Naive B cell (primary cell): Measurements from ENCODE around the gene RAD52. TPM values are rescaled to one million over a fixed set of nuclear protein-coding genes. Genes with fewer than 3 reads are reported as not detected.
A peak's percentile ranks its signal among the peaks of the same experiment; 100 is the strongest.

Source experiments
- ATAC-seq, 2 donors: fragments of 150-1000 bp; cut with Tn5 transposase; 2 replicates each; pipeline ENCODE4 v1.10.0; 2021; ENCODE audit warnings: low read depth in 2 of 2, mild to moderate bottlenecking in 2 of 2, moderate library complexity in 2 of 2
- DNase-seq: peaks from one replicate; pipeline ENCODE4 v3.0.0; 2022
- H3K27ac Mint-ChIP-seq, 6 donors: one replicate each; pipeline ENCODE4 v1.8.0; 2020 to 2022; ENCODE audit warnings: mild to moderate bottlenecking in 6 of 6, mixed read lengths in 6 of 6, moderate library complexity in 5 of 6, inconsistent platforms in 2 of 6
- H3K27me3 Mint-ChIP-seq, 3 donors: one replicate each; pipeline ENCODE4 v1.8.0; 2021 to 2022; ENCODE audit warnings: mixed read lengths in 3 of 3, mild to moderate bottlenecking in 1 of 3
- H3K36me3 Mint-ChIP-seq, 2 donors: one replicate each; pipeline ENCODE4 v1.8.0; 2020 to 2022; ENCODE audit warnings: mixed read lengths in 2 of 2, inconsistent platforms in 1 of 2, mild to moderate bottlenecking in 1 of 2
- H3K4me1 Mint-ChIP-seq, 3 donors: one replicate each; pipeline ENCODE4 v1.8.0; 2020 to 2022; ENCODE audit warnings: mixed read lengths in 3 of 3, inconsistent platforms in 1 of 3, mild to moderate bottlenecking in 1 of 3, moderate library complexity in 1 of 3
- H3K4me3 Mint-ChIP-seq, 8 donors: one replicate each; pipeline ENCODE4 v1.8.0; 2020 to 2022; ENCODE audit warnings: mild to moderate bottlenecking in 8 of 8, mixed read lengths in 8 of 8, moderate library complexity in 8 of 8, inconsistent platforms in 2 of 8
- H3K9me3 Mint-ChIP-seq, 7 donors: one replicate each; pipeline ENCODE4 v1.8.0; 2020 to 2022; ENCODE audit warnings: mixed read lengths in 7 of 7, mild to moderate bottlenecking in 5 of 7, inconsistent platforms in 2 of 7, moderate library complexity in 1 of 7
- polyA plus RNA-seq, 6 donors: library from polyadenylated mRNA; unstranded; fragments of 300-500 nt; fragmentation: Illumina TruSeq; gene quantifications; one replicate each; pipeline ENCODE4 v1.2.3, GENCODE V29; 2021; ENCODE audit warnings: low read depth in 6 of 6

RAD52 gene
- polyA plus RNA-seq, 6 donors from 2014 or later: 0.09 to 13.3 (median 3.0) TPM

DNA sequence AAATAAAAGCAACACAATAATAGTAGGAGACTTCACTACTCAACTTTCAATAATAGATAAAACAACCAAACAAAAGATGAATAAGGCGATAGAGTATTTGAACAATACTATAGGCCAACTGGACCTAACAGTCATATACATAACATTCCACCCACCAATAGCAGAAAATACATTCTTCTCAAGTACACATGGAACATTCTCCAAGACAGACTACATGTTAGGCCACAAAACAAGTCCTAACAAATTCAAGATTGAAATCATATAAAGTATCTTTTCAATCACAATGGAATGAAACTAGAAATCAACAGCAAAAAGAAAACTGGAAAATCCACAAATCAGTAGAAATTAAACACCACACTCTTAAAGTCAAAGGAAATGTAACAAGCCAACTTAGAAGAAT, 28.8 kb downstream of the RAD52 start:
- H3K4me3 Mint-ChIP-seq: no peak overlapping the region
- DNase-seq (no peak), ATAC-seq (no peak)
- peaks cover 14 to 28% of the 10 kb centered on the region in 2 donors for H3K36me3 Mint-ChIP-seq
- no peaks in the 10 kb centered on the region for H3K9me3 Mint-ChIP-seq
- H3K4me1 Mint-ChIP-seq: peaks cover 5 to 12% (median 9%) of the 10 kb centered on the region in 3 donors
- no peaks in the 10 kb centered on the region for H3K27me3 Mint-ChIP-seq
- peak overlapping the region in 4 of 6 donors; percentile 2 to 56 (median 36) for H3K27ac Mint-ChIP-seq

GRCh38 chr12:916712-917445, 32.6 kb downstream of the RAD52 start:
- Mint-ChIP-seq H3K36me3 (peaks cover 8 to 23% of the 10 kb centered on the region in 2 donors), H3K9me3 (no peaks in the 10 kb centered on the region), H3K27me3 (no peaks in the 10 kb centered on the region), H3K27ac (peak overlapping the region in 3 of 6 donors; percentile 65 to 93 (median 75)), H3K4me1 (peaks cover 13 to 25% (median 14%) of the 10 kb centered on the region in 3 donors), H3K4me3 (peak overlapping the region in 4 of 8 donors; percentile 35 to 76 (median 46))
- DNase-seq: no peak
- ATAC-seq: no peak

DNA sequence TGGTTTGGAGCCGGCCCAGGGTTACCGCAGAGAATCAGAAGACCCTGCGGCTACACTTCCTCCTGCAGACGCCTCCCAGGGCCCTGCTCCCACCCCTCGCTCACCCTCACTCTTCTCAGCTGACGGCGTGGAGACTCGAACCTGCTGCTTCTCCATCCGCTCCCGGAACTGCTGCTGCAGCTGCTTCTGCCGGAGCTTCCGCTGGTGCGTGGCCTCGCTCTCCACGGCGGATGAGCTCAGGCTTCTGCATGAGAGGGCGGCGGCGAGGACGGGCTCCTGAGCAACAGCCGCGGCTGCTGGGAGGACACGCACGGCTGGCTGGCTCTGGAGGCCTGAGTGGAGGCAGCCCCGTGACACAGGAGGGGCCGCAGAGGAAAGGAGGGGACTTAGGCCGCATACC, 33.3 kb downstream of the RAD52 start:
- H3K27ac Mint-ChIP-seq: peak overlapping the region in 4 of 6 donors; percentile 37 to 89 (median 70)
- no peaks in the 10 kb centered on the region for H3K9me3 Mint-ChIP-seq
- peak overlapping the region in 5 of 8 donors; percentile 12 to 76 (median 56) for H3K4me3 Mint-ChIP-seq
- DNase-seq (no peak), ATAC-seq (peak; percentile 74 to 79)
- H3K4me1 Mint-ChIP-seq: peaks cover 13 to 25% (median 14%) of the 10 kb centered on the region in 3 donors
- peaks cover 5 to 20% of the 10 kb centered on the region in 2 donors for H3K36me3 Mint-ChIP-seq
- no peaks in the 10 kb centered on the region for H3K27me3 Mint-ChIP-seq

DNA sequence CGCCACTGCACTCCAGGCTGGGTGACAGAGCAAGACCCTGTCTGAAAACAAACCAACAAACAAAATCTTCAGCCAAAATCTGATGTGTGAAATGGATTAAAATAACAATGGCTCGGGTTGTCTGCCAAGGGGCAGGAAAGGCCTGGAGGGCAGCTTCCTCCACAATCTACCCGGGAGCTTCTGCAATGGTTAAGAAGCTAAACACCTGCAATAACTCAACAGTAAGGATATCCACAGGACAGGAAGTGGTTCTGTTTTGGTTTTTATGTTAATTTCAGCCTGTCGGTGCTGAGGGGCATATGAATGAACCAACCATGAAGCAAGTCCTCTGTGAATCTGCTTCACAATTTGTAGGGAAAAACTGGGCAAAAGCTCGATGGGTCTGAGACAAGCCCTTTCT, 34.4 kb downstream of the RAD52 start:
- Mint-ChIP-seq H3K27me3 (no peaks in the 10 kb centered on the region), H3K4me3 (no peak overlapping the region), H3K36me3 (peaks cover 0 to 17% of the 10 kb centered on the region in 2 donors), H3K4me1 (peaks cover 13 to 25% (median 14%) of the 10 kb centered on the region in 3 donors), H3K27ac (peak overlapping the region in 5 of 6 donors; percentile 7 to 75 (median 70)), H3K9me3 (no peaks in the 10 kb centered on the region)
- peak in 1 of 2 donors; percentile 18 for ATAC-seq
- no peak for DNase-seq

GRCh38 chr12:913919-914698, 35.4 kb downstream of the RAD52 start:
- DNase-seq (no peak), ATAC-seq (no peak)
- H3K27me3 Mint-ChIP-seq: no peaks in the 10 kb centered on the region
- peak overlapping the region in 5 of 6 donors; percentile 30 to 75 (median 58) for H3K27ac Mint-ChIP-seq
- no peak overlapping the region for H3K4me3 Mint-ChIP-seq
- peaks cover 8 to 17% of the 10 kb centered on the region in 2 donors for H3K36me3 Mint-ChIP-seq
- no peaks in the 10 kb centered on the region for H3K9me3 Mint-ChIP-seq
- H3K4me1 Mint-ChIP-seq: peaks cover 13 to 25% (median 14%) of the 10 kb centered on the region in 3 donors

- Mint-ChIP-seq H3K4me1 (peaks cover 13 to 25% (median 14%) of the 10 kb centered on the region in 3 donors), H3K36me3 (peaks cover 16 to 20% of the 10 kb centered on the region in 2 donors), H3K27me3 (no peaks in the 10 kb centered on the region), H3K9me3 (no peaks in the 10 kb centered on the region), H3K4me3 (no peak overlapping the region), H3K27ac (no peak overlapping the region)
- no peak for DNase-seq
- ATAC-seq: no peak
These were observed 36.8 kb downstream of the RAD52 start for GRCh38 chr12:912466-913235.

DNA sequence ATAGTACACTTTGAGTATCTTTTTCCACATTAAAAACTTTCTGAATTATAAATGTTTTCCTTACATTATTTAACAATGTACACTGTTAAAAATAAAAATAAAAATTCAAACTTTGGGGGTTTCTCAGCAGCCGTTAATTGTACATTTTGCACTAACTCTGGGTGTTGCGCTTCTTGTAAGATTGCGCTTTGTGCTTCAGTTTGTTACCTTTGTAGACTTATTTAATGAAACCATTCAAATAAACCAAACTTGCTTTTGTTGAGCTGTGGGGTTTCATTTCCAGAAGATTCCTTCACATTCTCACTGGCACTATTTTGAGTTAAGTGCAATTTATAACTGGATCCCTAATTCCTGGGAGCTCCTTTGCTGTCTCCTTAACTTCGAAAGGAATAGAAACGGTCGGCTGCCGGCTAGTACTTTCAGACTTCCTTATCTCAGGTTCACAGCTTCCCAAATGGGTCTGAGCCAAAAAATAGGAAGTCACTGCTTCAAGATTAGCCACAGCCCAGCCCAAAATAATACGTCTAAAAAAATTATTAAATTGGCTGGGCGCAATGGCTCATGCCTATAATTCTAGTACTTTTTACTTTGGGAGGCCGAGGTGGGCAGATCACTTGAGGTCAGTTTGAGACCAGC, 38.2 kb downstream of the RAD52 start:
- Mint-ChIP-seq H3K4me3 (no peak overlapping the region), H3K27ac (peak overlapping the region in 2 of 6 donors; percentile 4 to 26), H3K9me3 (no peaks in the 10 kb centered on the region), H3K27me3 (no peaks in the 10 kb centered on the region), H3K36me3 (peaks cover 20 to 21% of the 10 kb centered on the region in 2 donors), H3K4me1 (peaks cover 7 to 20% (median 13%) of the 10 kb centered on the region in 3 donors)
- ATAC-seq (no peak), DNase-seq (no peak)

- Mint-ChIP-seq H3K27me3 (no peaks in the 10 kb centered on the region), H3K27ac (peak overlapping the region in 5 of 6 donors; percentile 31 to 89 (median 63)), H3K9me3 (no peaks in the 10 kb centered on the region), H3K4me3 (no peak overlapping the region), H3K36me3 (peaks cover 20 to 26% of the 10 kb centered on the region in 2 donors), H3K4me1 (peaks cover 8 to 21% (median 13%) of the 10 kb centered on the region in 3 donors)
- DNase-seq (no peak), ATAC-seq (no peak)
These were observed 39.1 kb downstream of the RAD52 start for GRCh38 chr12:910416-910815.

DNA sequence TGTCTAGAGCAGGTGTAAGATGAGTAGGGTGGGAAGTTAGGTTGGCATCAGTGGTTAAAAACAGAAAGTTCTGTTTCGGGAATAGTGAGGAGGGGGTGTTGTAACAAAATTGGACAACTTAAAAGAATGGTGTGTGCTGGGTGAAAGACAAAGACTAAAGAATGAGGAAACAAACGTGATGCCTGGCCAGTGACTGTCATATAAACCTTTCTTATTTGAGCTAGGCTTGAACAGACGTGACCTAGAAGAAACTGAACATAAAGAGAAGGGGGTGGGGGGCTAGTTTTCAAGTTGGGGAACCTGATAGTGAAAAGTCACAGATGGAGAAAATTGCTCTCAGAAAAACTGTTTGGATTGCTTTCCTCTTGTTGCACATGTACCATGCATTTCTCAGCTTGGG, 39.6 kb downstream of the RAD52 start:
- Mint-ChIP-seq H3K27ac (peak overlapping the region in 3 of 6 donors; percentile 1 to 31 (median 21)), H3K36me3 (peaks cover 20 to 27% of the 10 kb centered on the region in 2 donors)
- DNase-seq: no peak

DNA sequence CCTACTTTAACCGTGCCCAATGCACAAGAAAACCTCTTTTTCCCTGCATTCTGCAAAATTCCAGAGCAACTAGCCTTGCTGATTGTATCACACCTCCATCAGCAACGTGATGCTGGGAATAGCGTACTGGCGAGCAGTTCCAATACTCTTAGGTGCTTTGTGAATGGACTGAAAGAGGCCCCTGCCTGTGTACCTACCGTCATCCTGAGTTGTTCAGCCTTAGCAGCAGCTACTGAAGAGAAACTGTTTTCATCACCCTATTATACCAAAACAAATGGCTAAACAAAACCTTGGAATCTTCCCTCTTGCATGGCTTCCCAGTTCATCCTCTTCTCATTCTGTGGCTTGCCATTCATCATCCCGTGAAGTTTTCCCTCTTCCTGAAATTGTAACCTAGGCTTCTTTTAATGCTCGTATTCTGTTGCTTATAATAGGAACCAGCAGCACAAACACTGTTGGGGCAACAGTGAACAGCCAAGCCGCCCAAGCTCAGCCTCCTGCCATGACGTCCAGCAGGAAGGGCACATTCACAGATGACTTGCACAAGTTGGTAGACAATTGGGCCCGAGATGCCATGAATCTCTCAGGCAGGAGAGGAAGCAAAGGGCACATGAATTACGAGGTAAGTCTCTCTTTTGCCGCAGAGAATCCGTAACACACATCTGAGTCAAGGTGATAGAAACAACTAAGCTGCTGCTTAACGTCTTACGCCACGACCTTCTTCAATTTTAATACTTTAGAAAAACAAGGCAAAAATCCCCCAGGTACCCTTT, 41.9 kb downstream of the RAD52 start:
- no peak for ATAC-seq
- Mint-ChIP-seq H3K36me3 (peaks cover 21 to 27% of the 10 kb centered on the region in 2 donors), H3K27me3 (no peaks in the 10 kb centered on the region), H3K9me3 (no peaks in the 10 kb centered on the region), H3K4me1 (peaks cover 9 to 22% (median 21%) of the 10 kb centered on the region in 3 donors), H3K4me3 (peak overlapping the region in 1 of 8 donors; percentile 7), H3K27ac (peak overlapping the region in 2 of 6 donors; percentile 41 to 52)
- DNase-seq: no peak

More for the DNA sequence above, 39.6 kb downstream of the RAD52 start:
- no peak for ATAC-seq
- H3K27me3 Mint-ChIP-seq: no peaks in the 10 kb centered on the region
- H3K4me3 Mint-ChIP-seq: no peak overlapping the region
- H3K9me3 Mint-ChIP-seq: no peaks in the 10 kb centered on the region
- H3K4me1 Mint-ChIP-seq: peaks cover 5 to 21% (median 19%) of the 10 kb centered on the region in 3 donors

DNA sequence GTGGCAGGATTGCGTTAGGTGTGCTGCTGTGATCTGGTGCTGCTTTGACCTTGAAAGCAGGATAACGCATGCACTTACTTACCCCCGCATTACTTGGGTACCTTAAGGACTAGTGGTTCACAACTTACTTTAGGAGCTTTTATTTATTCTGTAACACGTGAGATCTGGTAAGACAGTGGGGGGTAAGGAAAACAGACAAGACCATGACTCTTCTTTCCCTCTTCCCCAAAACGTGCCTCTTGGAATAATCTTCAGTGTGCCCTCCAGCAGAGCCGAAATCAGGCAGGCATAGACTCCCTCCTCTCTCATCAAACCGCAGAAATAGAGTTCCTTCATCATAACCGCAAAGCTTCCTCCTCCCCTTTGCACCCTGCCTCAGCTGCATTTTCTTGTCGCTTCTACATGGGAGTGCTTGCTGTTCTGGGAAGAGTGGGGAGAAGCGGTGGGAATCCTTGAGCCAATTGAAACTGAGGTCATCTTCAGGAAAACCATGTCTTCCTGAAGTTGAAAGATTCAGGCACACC, 43.4 kb downstream of the RAD52 start:
- Mint-ChIP-seq H3K36me3 (peaks cover 26 to 35% of the 10 kb centered on the region in 2 donors), H3K27ac (peak overlapping the region in 3 of 6 donors; percentile 44 to 85 (median 48)), H3K4me1 (peaks cover 9 to 22% (median 21%) of the 10 kb centered on the region in 3 donors), H3K4me3 (peak overlapping the region in 4 of 8 donors; percentile 23 to 78 (median 55)), H3K9me3 (no peaks in the 10 kb centered on the region), H3K27me3 (no peaks in the 10 kb centered on the region)
- ATAC-seq: peak in 1 of 2 donors; percentile 9
- DNase-seq: no peak
